ENCODE data around the gene TMEM147. TPM values are rescaled to one million over a fixed set of nuclear protein-coding genes. Genes with fewer than 3 reads are reported as not detected.

The TMEM147 gene
- total and polyA plus RNA-seq, 2 donors (not counting 3 experiments of a cell fraction or from before 2014, with no cell fraction given): 75.8 to 214 TPM

DNA sequence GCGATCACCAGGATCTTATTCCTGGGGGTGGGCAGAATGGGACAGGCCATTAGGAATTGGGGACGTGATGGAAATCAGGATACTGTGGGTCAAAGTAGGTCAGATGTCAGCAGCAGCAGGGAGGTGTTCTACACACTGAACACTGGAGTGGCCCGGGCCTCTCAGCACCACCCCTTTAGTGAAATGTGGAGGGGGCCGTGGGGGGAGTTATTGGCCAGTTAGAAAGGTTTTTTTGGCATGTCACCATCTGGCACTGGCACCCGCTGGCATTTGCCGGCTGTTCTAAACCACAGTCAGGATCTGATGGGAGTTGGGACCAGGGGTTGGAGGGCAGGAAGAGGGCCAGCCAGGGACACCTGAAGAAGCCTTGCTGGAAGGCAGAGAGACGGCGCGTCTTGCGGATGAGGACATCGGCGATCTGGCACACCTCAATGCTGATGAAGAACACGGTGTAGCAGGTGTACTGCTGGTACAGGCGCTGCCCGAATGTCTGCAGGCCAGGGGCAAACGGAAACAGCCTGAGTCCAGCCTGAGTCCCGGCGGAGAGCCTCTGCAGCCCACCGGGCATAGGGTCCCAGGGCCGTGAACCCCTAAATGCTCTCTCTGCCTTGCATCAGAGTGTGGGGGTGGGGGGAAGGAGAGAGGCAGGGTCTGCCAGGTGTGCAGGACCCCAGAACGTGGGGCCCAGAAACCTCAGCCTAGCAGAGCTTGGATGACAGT lies 5.8 kb downstream of the TMEM147 start:
- no TSS peak for BruUV-seq (replicated peaks)
- ChIA-PET CTCF (interaction anchor here (1.7 kb wide), 1 partner anchor 41 kb away, joined by 4 read pairs; no protein-coding TSS in a partner anchor), POLR2A (no interaction called here)
- H3K4me3 ChIP-seq (replicated peaks in 1 of 3; ENCODE audit: insufficient read depth in 1 of 3, low read depth in 1 of 3, low read length in 3 of 3): no peak overlapping the region
- TF ChIP-seq GATA2 (IDR thresholded peaks at IDR 0.05; ENCODE audit: insufficient read depth, insufficient read length, low read depth, low read length): no peak
- TF ChIP-seq, protein P1, sequence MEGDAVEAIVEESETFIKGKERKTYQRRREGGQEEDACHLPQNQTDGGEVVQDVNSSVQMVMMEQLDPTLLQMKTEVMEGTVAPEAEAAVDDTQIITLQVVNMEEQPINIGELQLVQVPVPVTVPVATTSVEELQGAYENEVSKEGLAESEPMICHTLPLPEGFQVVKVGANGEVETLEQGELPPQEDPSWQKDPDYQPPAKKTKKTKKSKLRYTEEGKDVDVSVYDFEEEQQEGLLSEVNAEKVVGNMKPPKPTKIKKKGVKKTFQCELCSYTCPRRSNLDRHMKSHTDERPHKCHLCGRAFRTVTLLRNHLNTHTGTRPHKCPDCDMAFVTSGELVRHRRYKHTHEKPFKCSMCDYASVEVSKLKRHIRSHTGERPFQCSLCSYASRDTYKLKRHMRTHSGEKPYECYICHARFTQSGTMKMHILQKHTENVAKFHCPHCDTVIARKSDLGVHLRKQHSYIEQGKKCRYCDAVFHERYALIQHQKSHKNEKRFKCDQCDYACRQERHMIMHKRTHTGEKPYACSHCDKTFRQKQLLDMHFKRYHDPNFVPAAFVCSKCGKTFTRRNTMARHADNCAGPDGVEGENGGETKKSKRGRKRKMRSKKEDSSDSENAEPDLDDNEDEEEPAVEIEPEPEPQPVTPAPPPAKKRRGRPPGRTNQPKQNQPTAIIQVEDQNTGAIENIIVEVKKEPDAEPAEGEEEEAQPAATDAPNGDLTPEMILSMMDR (IDR thresholded peaks at IDR 0.05; ENCODE audit: extremely low read depth in 1 of 2, insufficient read depth in 1 of 2, low read depth in 1 of 2, low read length in 2 of 2): no peak
- no peak for TF ChIP-seq FOS (IDR thresholded peaks at IDR 0.05; ENCODE audit: borderline replicate concordance, insufficient read depth, low read length)
- no peak for TF ChIP-seq EZH2 (IDR thresholded peaks at IDR 0.05; ENCODE audit: borderline replicate concordance, low read depth, low read length, severe bottlenecking)
- no peak for TF ChIP-seq POLR2AphosphoS5 (IDR thresholded peaks at IDR 0.05; ENCODE audit: insufficient read depth, low read depth, low read length)
- TF ChIP-seq MAX (IDR thresholded peaks at IDR 0.05; ENCODE audit: insufficient read depth, insufficient read length): no peak
- TF ChIP-seq JUN (IDR thresholded peaks at IDR 0.05; ENCODE audit: borderline replicate concordance, insufficient read depth, insufficient read length, low read depth): no peak
- H3K27ac ChIP-seq (ENCODE audit: insufficient read depth, low read depth, low read length): no peak overlapping the region
- no peaks in the 10 kb centered on the region for H3K27me3 ChIP-seq (ENCODE audit: control insufficient read depth in 2 of 2, insufficient read depth in 2 of 2, low read length in 2 of 2)
- H3K9ac ChIP-seq (replicated peaks; ENCODE audit: extremely low read depth, insufficient read depth, low read length): no peak overlapping the region
- no peak overlapping the region for H3K4me2 ChIP-seq (ENCODE audit: insufficient read depth, low read length)
- FAIRE-seq (no peak), DNase-seq (ENCODE audit: low read depth, low spot score) (no peak)
- no peaks in the 10 kb centered on the region for H3K9me3 ChIP-seq (replicated peaks; ENCODE audit: control insufficient read depth, insufficient read depth, low read length)
- H2AFZ ChIP-seq (ENCODE audit: low read depth, low read length): no peak overlapping the region
- dilution Hi-C loops (cut with MboI; ENCODE audit: extremely low pct_ligation_motif_present, low sequenced_read_pairs) (no loop called here), intact Hi-C loops (cut with micrococcal nuclease) (no loop called here)
- no peaks in the 10 kb centered on the region for H3K9me1 ChIP-seq (replicated peaks; ENCODE audit: control insufficient read depth, extremely low read depth, insufficient read depth, low read length)
- no peaks in the 10 kb centered on the region for H4K20me1 ChIP-seq (replicated peaks; ENCODE audit: control insufficient read depth, extremely low read depth, insufficient read depth, low read length)
- H3K36me3 ChIP-seq (ENCODE audit: control insufficient read depth in 2 of 2, extremely low read depth in 1 of 2, insufficient read depth in 2 of 2, low read length in 2 of 2): no peaks in the 10 kb centered on the region
- peaks cover 7% of the 10 kb centered on the region for H3K4me1 ChIP-seq (ENCODE audit: control insufficient read depth, extremely low read depth, insufficient read depth, low read length)
- peaks cover 5% of the 10 kb centered on the region for H3K79me2 ChIP-seq (ENCODE audit: control insufficient read depth, insufficient read depth, low read length)
